GM21390 (cell line): ENCODE measurements around the gene DGKB.

Experiments
- ATAC-seq: cut with Tn5 transposase; IDR thresholded peaks from one replicate; pipeline ENCODE4 v1.9.1; 2021; ENCODE audit not compliant: unreplicated experiment

The DGKB gene

DNA sequence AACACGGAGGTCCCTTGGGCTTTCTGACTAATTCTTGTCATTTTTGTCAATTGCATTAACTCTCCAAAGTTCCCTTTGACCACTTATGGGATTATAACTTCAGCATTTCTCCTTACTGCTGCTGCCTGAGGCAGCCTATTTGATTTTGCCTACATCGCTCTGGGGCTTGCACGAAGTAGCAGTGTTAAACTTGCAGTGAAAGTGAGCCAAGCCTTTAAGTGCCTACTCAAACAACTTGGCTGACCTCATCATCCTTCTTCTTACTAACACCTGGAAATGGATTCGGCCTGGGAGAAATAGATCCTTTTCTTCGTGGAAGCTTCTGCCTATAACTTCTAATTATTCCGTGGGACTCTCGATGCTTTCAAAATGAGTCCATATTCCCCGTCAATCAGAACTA is 76.6 kb downstream of the DGKB start:
- ATAC-seq: no peak

DNA sequence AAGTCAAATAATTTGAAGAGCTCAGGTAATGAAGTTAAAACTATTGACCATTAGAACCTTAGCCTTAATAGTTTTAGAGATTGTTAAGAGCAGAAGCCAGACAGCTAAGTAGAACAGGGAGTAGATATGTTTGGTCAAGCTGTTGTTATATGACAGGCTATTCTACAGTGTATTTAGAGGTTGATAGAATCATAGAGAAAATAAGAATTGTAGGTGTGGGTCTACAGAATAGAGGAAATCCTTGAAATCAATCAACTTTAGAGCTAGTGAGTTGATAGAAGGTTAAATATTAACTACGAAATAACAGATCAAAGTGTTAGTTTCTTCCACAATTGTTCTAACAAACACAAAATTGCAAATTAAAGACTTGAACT is 80.1 kb downstream of the DGKB start:
- no peak for ATAC-seq

DNA sequence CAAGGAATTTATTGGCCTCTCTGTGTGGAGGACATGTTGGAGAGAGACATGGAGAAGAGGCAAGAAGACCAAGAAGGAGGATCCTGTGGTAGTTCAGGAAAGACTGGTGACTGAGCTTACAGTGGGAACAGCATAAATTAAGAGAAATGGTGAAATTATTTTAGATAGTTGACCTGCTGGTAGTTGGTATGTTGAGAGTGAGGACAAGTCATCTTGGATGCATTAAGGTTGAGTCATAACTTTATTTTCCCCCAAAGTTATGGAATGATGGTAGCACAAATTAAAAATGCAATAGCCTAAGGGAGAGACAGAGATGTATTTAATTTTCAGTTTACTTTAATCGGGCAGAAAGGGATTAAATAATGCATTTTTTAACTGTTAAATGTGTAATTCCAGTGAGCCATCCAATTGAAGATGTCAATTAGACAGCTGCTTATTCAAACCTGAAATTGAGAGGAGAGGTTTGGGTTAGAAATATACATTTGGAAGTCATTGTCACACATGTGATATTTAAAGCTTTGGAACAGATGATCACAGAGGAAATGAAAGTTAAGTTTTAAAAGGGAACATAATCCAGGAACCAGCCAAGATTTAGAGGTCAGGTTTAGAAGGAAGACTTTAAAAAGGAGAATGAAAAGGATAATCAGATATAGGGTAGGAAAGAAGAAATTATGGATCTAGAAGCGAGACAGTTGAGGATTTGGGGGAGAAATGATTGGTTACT is 80.6 kb downstream of the DGKB start:
- ATAC-seq: no peak

DNA sequence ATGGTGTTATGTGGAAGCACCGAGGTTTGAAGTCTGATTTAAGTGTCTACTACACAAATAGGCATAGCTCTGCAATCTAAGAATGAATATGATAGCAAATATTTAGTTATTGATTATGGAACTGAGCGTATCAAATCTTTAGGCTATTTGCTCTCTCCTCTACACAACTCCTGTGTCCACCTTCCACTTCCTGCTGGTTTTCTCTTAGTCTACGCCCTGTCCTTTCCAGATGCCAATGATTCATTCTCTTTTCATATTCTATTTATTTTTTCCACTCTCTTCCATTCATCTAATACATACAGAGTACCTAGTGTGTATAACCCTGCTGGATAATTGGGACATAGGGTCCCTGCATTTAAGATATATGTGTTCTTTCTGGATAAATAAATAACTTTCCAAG is 83.7 kb downstream of the DGKB start:
- no peak for ATAC-seq

DNA sequence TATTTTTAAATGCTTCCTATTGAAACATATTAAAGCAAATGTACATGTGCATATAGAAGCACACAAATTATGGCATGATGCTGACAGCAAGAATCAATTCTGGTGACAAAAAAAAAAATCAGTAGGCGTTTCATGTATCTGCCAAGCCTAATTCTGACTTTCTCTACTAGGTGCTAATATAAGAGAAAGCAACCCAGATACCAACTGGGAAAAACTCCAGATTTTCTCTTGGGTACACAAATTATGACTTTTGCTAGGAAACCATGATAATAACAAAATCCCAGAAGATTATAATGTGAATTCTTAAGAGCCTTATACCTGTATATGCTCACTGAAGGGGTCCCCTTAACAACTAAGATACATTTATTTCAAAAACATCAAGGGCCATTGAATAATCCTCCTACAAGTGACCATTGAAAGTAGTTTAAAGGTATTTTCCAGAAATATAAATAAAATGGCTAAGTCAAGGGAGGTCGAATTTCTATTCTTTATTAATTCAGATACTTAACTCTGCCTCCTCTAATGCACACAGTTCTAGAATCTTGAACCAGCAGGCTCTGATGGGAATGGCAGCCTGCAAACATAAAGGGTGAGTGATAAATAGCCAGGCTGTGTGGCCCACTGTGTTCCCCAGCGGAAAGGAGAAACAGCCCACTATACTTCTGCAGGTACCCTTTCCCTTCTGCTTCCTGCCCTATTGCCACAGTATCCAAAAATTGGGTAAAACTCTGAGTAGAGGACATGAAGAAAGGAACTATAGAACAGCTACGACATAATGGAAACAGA is 84.5 kb downstream of the DGKB start:
- no peak for ATAC-seq

DNA sequence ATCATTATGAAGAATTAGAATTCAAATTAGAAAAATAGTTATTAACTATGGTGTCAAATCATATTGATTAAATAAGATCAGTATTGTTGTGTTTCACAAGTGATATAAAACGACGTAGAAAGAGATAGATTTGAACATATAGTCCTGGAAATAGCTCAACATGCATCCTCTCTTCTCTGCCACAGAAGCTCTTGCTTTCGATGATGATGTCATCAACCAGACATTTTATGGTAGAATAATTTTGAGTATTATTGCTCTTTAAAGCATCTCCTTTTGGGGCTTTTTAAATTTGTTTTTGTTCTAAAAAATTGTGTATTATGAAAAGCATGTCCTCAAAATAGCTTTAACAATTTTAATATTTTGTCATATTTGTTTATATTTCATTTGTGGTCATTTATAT is 95.0 kb downstream of the DGKB start:
- ATAC-seq: no peak

DNA sequence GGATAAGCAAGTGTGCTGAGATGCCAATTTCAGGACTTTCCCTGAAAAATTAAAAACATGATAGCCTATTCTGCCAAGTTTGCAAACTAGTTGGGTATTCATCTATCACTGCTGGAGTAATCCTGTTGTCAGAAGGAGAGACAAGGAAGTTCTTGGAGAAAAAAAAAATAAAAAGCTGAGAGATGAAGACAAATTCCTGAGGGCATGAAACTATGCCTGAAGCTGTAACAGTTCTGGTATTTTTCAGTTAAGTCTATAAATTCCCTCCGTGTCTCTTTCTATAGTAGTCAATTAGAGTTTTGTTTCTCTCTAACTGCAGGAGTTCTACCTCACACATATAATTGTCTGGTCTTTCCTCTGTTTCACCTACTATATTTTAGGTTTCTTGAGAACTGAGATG is 95.7 kb downstream of the DGKB start:
- ATAC-seq: no peak

DNA sequence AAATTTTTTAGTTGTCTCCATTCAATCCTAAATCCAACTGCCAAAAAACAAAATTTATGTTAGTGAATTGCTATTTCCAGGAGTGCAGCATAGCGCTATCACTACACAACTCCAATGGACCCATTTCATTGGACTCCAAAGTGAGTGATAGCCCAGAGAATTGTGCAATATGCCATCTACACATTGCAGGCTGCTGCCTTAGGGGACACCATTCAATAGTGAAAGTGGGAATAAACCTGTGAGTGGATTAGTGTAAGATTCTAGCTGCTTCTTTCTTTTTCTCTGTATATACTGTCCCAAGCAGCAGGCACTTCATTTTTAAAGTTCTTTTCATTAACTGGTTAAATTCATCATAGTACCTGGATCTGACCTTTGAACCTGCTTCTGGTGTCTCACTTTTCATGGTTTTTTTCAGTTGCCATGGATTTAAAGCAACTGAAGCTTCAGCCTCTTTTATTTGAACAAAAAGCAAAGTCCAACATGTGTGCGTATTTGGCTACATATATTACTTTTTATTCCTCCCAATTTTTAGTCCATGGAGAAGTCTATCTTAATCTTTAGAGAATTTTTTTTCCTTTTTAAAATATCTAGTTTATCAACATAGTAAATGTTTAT is 97.3 kb downstream of the DGKB start:
- ATAC-seq: no peak

DNA sequence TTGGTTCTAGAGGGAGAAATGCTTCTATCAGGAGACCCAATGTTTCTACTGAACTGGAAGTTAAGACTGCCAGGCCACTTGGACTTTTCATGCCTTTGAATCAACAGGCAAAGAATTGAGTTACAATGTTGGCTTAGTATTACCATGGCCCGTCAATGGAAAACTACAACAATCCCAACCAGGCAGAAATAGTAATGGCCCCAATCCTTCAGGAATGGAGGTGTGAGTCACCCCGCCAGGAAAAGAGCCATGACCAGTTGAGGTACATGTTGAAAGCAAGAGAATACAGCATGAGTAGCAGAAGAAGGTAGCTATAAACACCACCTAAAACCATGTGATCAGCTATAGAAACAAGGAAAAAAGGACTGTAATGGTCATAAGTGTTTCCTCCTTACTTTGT is 101.9 kb downstream of the DGKB start:
- no peak for ATAC-seq

DNA sequence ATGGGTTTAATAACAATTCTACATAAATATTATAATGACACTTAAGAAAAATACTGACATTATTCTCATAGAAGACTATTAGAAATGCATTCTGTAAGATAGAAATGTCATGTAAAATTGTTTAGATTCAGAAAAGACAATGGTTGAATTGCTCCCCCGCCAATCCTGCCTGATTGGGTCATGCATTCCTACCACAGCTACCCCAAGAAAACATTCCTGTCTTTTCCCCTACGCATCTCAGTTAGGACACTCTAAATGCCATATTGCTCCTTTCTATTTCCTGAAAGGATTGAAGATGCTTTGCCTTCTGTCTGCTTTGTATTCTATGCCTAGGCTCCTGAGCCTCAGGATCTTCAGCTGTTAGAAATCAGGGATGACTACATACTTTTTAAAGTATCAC is 109.4 kb downstream of the DGKB start:
- ATAC-seq: no peak

DNA sequence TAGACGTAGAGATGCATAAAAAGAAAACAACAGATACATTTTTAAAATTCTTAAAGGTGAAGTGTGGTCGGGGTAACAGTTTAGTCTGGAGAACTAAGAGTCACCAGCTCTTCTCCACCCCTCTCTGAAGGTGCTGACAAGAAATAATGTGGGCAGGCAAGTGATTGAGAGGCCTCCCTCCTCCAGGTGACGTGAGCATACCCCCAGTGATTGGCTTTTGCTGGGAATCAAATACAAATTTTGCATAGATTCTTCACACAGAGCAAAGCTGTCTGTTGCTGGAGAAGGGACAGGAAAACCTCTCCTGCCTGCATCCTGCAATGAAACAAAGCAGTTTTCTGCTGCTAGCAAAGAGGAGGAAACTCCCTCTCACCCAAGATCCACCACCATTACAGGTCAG is 115.0 kb downstream of the DGKB start:
- no peak for ATAC-seq

DNA sequence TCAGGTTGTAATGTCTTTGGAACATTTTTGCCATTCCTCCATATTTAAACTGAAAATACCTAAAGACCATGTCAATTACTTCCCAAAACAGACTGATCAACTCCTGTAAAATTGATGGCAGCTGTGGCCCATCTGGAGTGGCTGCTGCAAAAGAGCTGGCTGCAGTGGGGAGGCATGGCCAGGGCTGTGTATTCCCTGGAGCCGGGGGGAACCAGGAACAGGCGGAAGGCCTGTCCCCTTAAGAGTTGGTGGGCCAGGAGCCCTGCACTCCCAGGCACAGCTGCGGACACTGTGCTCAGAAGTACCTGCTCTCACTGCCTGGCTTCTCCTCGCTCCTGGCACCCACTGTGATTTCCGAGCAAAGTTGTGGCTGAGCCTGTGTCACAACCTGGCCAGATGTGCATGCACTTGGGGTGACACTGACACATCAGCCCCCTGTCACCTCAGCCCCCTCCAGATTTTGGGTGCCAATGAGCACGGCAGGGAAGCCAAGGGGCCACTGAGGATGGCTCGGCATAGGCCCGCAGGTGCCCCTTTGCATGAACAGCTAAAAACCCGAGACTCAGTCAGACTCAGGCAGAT is 116.1 kb downstream of the DGKB start:
- no peak for ATAC-seq

DNA sequence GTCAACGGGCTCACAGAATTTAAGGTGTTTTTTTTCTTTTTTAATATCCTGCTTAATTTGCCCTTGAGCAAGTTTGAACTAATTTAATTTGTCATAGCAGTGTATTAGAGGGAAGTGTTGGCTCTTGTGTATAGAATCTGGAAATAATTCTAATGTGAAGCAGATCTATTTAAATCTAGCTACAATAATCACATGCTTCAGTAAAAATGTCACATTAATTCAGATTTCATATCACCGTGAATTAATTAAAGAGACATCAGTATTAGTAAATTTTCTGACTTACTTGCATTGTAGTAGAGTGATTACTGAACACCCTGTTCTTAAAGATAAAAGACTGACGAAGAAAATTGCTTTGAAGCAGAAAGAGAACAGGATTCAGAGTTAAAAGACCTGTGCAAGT is 124.7 kb downstream of the DGKB start:
- ATAC-seq: no peak

DNA sequence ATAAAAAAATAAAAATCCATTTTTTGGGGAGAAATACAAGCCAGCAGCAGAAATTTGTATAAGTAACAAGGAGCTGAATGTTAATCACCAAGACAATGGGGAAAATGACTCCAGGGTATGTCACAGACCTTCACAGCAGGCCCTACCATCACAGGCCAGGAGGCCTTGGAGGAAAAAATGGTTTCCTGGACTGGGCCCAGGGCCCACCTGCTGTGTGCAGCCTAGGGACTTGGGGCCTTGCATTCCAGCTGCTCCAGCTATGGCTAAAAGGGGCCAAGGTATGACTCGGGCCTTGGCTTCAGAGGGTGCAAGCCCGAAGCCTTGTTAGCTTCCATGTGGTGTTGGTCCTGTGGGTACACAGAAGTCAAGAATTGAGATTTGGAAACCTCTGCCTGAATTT is 126.3 kb downstream of the DGKB start:
- no peak for ATAC-seq

DNA sequence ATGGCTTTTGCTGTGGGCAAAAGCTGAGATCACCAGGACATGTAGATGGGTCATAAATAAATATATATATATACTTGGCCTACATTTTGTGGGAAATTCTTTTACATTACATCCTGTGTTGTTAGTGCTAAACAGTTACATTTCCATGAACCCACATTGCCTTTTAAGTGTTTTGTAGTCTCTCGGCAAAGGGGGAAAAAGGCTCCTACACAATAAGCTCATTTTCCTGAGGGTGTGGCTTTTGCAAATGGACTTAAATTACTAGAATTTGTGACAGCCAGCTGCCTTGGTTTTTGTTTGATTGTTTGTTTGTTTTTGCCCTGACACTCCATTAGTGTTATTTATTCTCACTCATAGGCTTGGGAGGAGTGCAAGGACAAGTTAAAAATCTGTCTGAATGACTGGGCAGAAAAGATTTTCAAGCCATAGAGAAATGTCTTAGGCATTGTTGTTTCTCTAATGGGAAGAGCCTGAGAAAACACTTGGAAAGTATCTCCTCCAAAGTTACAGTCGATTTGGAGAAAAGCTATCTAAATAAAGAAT is 128.8 kb downstream of the DGKB start:
- ATAC-seq: no peak

DNA sequence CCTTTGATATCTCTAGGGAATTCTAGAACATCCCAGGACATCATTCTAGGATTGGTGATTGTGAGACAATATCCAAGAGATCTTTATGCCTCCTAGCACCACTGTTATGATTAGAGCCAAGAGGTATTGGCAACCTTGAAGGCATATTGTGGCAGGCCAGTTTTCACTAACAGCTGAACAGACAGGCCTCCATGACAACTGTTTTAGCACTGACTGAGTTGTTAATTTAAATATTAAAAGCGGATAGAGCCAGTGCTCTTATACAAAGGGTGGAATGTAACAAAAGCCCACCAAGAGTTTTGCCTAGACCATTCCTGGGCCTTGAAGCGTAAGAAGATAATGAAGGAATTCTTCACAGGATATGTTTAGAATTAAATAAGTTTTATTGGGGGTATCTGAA is 131.9 kb downstream of the DGKB start:
- no peak for ATAC-seq

DNA sequence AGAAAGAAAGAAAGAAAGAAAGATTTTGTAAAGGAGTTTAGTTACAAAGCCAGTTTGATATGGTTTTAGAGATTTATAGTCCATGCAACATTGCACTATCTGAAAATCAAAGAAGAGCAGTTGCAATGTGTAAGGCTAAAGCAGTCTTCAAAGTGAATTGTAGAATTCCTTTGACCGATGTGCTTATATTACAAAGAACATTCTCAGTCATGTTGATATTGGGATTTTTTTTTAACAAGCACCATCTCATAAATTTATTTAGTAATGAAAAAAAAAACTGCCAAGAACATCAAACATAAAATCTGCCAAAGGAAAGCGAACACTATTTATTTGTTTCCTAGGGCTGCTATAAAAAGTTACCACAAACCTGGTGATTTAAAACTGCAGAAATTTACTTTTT is 133.3 kb downstream of the DGKB start:
- ATAC-seq: no peak

DNA sequence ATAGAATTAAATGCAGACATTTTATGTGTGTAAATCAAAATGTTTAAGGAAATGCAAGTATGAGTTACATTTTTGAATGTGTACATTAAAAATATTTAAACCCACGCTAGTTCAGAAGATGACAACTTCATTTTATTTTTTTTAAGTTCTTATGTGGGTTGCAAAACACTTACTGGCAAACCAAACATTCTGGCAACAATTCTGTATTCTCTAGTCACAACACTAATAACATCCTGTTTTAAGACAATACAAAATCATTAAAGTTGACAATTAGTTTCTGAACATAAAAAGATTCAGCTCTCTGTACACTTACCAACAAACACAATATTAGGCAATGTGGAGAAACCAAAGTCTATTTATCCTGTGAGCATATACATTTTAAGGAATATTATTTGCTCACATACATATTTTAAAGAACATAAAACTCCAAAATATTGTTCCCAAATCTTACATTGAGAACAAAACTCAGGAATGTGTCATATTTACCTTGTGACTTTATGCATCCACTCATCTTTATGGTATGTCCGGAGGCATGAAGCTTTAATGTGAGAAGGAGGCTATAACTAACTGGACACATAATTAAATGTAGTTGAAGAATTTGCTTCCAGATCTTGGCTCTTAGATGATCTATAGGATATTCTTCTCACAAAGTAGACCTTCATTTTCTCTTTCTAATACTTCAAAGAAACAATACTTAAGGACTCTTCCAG is 134.7 kb downstream of the DGKB start:
- ATAC-seq: no peak

DNA sequence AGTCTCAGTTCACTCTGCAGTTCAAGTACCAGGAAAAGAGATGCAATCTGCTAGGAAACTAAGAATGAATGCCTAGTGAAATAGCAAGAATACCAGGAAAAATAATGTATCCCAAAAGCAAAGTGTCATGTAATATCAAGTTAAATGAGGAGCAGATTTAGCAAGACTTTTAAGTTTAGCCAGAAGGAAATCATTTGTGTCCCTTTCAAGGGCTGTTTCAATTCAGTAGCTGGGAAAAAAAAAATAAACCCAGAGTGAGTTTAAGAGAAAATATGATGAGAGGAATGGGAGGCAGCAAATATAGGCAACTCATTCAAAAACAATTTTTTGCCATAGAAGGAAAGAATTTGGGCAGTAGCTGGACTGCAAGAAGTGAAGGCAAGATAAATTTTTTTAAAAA is 135.8 kb downstream of the DGKB start:
- ATAC-seq: no peak

DNA sequence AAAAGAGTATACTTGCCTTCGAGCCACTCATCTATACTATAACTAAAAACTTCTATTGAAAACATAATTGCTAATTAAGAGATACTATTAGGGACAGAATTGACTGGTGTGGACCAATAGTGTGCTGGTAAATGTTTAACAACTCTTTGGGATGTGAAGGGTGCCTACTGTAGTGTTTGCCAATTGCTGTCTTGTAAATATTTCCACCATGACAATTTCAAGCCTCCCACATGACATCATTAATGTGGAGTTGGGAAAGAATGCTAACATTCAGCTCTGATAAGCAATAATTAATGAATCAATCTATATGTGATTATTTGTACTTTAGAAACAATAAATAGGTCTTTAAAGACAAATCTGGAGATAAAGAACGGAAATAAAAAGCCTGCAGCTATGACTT is 136.8 kb downstream of the DGKB start:
- no peak for ATAC-seq

DNA sequence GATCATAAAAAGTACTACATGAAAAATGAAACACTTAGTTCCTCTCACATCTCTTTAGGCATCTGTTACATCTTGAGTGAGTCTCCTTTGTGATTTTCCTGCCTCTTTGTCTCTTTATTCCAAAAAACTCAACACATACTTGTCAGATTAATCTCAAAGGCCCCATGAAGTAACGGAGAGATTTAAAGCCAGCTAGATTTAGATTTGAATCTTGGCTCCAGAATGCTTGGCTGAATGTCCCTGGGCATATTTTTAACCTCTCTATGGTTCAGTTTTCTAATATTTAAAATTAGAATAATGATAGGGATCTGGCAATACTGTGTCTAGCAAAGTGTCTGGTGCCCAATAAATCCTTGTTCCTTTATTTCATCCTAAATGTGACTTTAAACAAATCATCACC is 140.0 kb downstream of the DGKB start:
- no peak for ATAC-seq
